Astrocyte of the cerebellum (primary cell): ENCODE results near the gene TRIOBP.
"Not testable (repeated sequence)": the region's sequence is repeated elsewhere in the genome, so short reads cannot be mapped to it uniquely, and the experiment has no call there.

Source experiments
- DNase-seq: peaks from one replicate; pipeline ENCODE4 v3.0.0-alpha.2; 2011; ENCODE audit warnings: low read depth
- H3K4me3 ChIP-seq: 2 replicates; pipeline ENCODE4 v1.5.1; 2011; ENCODE audit warnings: mild to moderate bottlenecking, low read depth, low read length, moderate library complexity
- CTCF ChIP-seq: IDR thresholded peaks from 2 replicates; pipeline ENCODE4 v1.5.1; 2012; ENCODE audit warnings: low read length, low read depth, moderate library complexity, mild to moderate bottlenecking; ENCODE audit errors: missing control alignments
- in situ Hi-C: cut with HindIII; loops from 2 replicates; pipeline ENCODE4 v1.10.0; 2017; ENCODE audit warnings: low sequenced_read_pairs

TRIOBP gene

GRCh38 chr22:37715760-37716159, 18.9 kb downstream of the TRIOBP start:
- no peak overlapping the region for H3K4me3 ChIP-seq
- TF ChIP-seq CTCF = no peak
- DNase-seq = no peak
- in situ Hi-C loops = no loop called here

- in situ Hi-C loops = no loop called here
- no peak for DNase-seq
- TF ChIP-seq CTCF = no peak
- no peak overlapping the region for H3K4me3 ChIP-seq
Measured at GRCh38 chr22:37716708-37717107, 19.9 kb downstream of the TRIOBP start.

- H3K4me3 ChIP-seq, in situ Hi-C loops: not testable (repeated sequence)
Measured at GRCh38 chr22:37717235-37717634, 20.4 kb downstream of the TRIOBP start.

GRCh38 chr22:37717746-37718305, 21.0 kb downstream of the TRIOBP start:
- DNase-seq, in situ Hi-C loops, H3K4me3 ChIP-seq: not testable (repeated sequence)

More at GRCh38 chr22:37717235-37717634, 20.4 kb downstream of the TRIOBP start:
- not testable (repeated sequence) for DNase-seq

- no peak for DNase-seq
- no peak for TF ChIP-seq CTCF
- in situ Hi-C loops = no loop called here
- no peak overlapping the region for H3K4me3 ChIP-seq
Measured at GRCh38 chr22:37725551-37726240, 28.8 kb downstream of the TRIOBP start.

- H3K4me3 ChIP-seq = no peak overlapping the region
- in situ Hi-C loops = no loop called here
- peak; percentile 7 for TF ChIP-seq CTCF
- no peak for DNase-seq
Measured at GRCh38 chr22:37726241-37726887, 29.5 kb downstream of the TRIOBP start.

- H3K4me3 ChIP-seq = no peak overlapping the region
- no peak for TF ChIP-seq CTCF
- no peak for DNase-seq
- in situ Hi-C loops = no loop called here
Measured at GRCh38 chr22:37728620-37729019, 31.8 kb downstream of the TRIOBP start.
